Peyer's patch (tissue), 4 donors: ENCODE results near the gene SEPTIN12. TPM values are rescaled to one million over a fixed set of nuclear protein-coding genes. Genes with fewer than 3 reads are reported as not detected.
A peak's percentile ranks its signal among the peaks of the same experiment; 100 is the strongest.

Experiments used
- DNase-seq, 3 donors: peaks; one replicate each; pipeline ENCODE4 v3.0.0-alpha.2; 2017 to 2019
- H3K27ac ChIP-seq, 4 donors: fragments of 200-600 bp; sonication (generic); one replicate each; pipeline ENCODE4 v1.5.1; 2016 to 2019
- H3K27me3 ChIP-seq, 2 donors: fragments of 200-600 bp; sonication (generic); one replicate each; pipeline ENCODE4 v1.5.1; 2019
- H3K36me3 ChIP-seq, 3 donors: fragments of 200-600 bp; sonication (generic); one replicate each; pipeline ENCODE4 v1.5.1; 2016 to 2019
- H3K4me1 ChIP-seq, 4 donors: fragments of 200-600 bp; sonication (generic); one replicate each; pipeline ENCODE4 v1.5.1; 2016 to 2019
- H3K4me3 ChIP-seq, 4 donors: fragments of 200-600 bp; sonication (generic); 1 replicate in 3 of 4; 2 replicates in 1 of 4; pipeline ENCODE4 v1.5.1; 2016 to 2019; ENCODE audit warnings: mild to moderate bottlenecking in 1 of 4
- H3K9me3 ChIP-seq, 4 donors: fragments of 200-600 bp; sonication (generic); one replicate each; pipeline ENCODE4 v1.5.1; 2016 to 2019; ENCODE audit warnings: mild to moderate bottlenecking in 1 of 4
- POLR2A ChIP-seq, 2 donors: fragments of 450-650 bp; IDR thresholded peaks; one replicate each; pipeline ENCODE4 v1.5.1; 2017; ENCODE audit warnings: antibody characterized with exemption in 2 of 2, mild to moderate bottlenecking in 2 of 2, moderate library complexity in 2 of 2
- total RNA-seq, 4 donors: library from RNA; depleted of rRNA; stranded (reverse); fragments of >200 nt; gene quantifications; one replicate each; pipeline ENCODE4 v1.1.0, GENCODE V29; 2016
- TF ChIP-seq, protein P1 (sequence below), 6 experiments: fragments of 450-650 bp in 4 of 6; fragments of 200-600 bp in 2 of 6; sonication (generic) in 1 of 6; IDR thresholded peaks; one replicate each; pipeline ENCODE4 v1.5.1; 2017 to 2019; ENCODE audit warnings: antibody characterized with exemption in 6 of 6, mild to moderate bottlenecking in 3 of 6, moderate library complexity in 1 of 6

SEPTIN12 gene
- total RNA-seq, 4 donors from 2014 or later = not detected

DNA sequence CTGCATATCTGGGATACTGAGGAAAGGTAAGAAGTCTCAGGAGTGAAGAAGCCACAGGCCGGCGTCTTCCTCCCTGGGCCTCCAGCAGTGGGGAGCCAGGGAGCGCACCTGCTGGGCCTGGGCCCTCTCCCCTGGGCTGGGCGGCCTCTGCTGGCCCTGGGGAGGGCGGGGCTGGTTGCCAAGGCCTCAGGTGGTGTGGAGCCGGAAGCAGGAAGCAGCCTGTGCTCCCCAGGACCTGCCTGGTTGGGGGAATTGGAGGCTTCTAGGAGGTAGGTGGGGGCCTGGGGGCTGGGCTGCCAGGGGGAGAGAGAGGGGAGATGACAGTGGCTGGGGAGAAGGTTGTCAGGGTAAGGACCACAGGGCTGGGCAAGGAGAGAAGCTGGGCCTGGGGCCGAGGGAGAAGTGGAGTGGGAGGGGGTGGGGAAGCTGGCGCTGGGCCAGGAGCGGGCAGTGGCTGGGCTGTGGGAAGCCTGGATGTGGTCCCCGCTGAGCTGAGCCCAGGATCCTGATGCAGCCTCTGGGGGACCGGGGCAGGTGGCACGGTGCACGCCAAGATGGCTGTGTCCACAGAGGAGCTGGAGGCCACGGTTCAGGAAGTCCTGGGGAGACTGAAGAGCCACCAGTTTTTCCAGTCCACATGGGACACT, 7.2 kb upstream of the SEPTIN12 start, which contains the start of gene SMIM22:
Gene SMIM22 (plus strand): TSS at position 189 of the 647 bp plus-strand sequence. CDS start 366 bp downstream, at position 555.
- Histone ChIP-seq H3K36me3 (peaks cover 0 to 25% (median 0%) of the 10 kb centered on the region in 3 donors), H3K27me3 (no peaks in the 10 kb centered on the region), H3K27ac (peak within 1 kb of the TSS in 3 of 4 donors; percentile 73 to 81 (median 74)), H3K4me1 (peaks cover 0 to 8% (median 0%) of the 10 kb centered on the region in 4 donors), H3K9me3 (no peaks in the 10 kb centered on the region), H3K4me3 (peak within 1 kb of the TSS in 3 of 4 donors; percentile 37 to 69 (median 57))
- TF ChIP-seq, protein P1, sequence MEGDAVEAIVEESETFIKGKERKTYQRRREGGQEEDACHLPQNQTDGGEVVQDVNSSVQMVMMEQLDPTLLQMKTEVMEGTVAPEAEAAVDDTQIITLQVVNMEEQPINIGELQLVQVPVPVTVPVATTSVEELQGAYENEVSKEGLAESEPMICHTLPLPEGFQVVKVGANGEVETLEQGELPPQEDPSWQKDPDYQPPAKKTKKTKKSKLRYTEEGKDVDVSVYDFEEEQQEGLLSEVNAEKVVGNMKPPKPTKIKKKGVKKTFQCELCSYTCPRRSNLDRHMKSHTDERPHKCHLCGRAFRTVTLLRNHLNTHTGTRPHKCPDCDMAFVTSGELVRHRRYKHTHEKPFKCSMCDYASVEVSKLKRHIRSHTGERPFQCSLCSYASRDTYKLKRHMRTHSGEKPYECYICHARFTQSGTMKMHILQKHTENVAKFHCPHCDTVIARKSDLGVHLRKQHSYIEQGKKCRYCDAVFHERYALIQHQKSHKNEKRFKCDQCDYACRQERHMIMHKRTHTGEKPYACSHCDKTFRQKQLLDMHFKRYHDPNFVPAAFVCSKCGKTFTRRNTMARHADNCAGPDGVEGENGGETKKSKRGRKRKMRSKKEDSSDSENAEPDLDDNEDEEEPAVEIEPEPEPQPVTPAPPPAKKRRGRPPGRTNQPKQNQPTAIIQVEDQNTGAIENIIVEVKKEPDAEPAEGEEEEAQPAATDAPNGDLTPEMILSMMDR (IDR thresholded peaks at IDR 0.05) = no peak
- TF ChIP-seq POLR2A (IDR thresholded peaks at IDR 0.05) = peak in 1 of 2 donors; percentile 40
- peak in 2 of 3 donors; percentile 82 to 87 for DNase-seq

DNA sequence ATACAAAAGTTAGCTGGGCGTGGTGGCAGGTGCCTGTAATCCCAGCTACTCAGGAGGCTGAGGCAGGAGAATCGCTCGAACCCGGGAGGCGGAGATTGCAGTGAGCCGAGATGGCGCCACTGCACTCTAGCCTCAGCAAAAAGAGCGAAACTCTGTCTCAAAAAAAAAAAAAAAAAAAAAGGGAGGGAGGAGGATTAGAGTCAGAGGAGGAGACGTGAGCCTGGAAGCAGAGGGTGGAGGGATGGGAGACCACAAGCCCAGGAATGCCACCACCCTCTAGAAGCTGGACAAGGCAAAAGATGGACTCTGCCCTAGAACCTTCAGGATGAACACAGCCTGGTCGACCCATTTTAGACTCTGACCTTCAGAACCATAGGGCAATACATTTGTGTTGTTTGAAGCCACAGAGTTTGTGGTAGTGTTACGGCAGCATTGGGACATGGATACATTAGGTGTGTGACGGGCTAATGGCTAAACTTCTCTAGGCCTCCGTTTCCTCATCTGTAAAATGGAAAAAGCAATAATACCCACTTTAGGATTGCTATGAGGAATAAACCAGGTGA, 4.9 kb upstream of the SEPTIN12 start:
- no peak overlapping the region for H3K27ac ChIP-seq
- DNase-seq = no peak
- H3K27me3 ChIP-seq = no peaks in the 10 kb centered on the region
- no peak overlapping the region for H3K4me3 ChIP-seq
- peaks cover 0 to 5% (median 0%) of the 10 kb centered on the region in 4 donors for H3K4me1 ChIP-seq
- peaks cover 0 to 8% (median 0%) of the 10 kb centered on the region in 3 donors for H3K36me3 ChIP-seq
- TF ChIP-seq, protein P1 (IDR thresholded peaks at IDR 0.05) = no peak
- TF ChIP-seq POLR2A (IDR thresholded peaks at IDR 0.05) = no peak
- H3K9me3 ChIP-seq = no peaks in the 10 kb centered on the region

DNA sequence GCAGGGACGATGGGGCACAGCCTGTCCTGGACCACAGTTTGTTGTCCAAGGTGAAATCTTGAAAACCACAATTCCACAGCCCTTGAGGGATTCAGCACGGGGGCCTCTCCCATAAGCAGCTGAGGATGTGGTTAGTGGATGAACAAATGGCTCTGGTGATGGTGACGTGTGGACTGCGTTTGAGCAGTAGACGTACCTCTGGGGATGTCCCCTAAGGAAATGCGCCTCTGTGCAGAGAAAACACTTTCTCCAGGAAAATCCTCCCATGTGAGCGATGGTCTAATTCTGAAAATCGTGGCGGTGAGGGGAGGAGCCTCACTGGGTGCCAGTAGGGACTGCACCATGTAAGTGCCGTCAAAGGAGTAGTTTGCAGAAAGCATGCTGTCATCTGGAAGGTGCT, 2.7 kb upstream of the SEPTIN12 start:
- TF ChIP-seq, protein P1 (IDR thresholded peaks at IDR 0.05) = no peak
- TF ChIP-seq POLR2A (IDR thresholded peaks at IDR 0.05) = no peak
- H3K4me3 ChIP-seq = no peak overlapping the region
- H3K27me3 ChIP-seq = no peaks in the 10 kb centered on the region
- H3K4me1 ChIP-seq = peaks cover 0 to 5% (median 0%) of the 10 kb centered on the region in 4 donors
- no peaks in the 10 kb centered on the region for H3K36me3 ChIP-seq
- DNase-seq = no peak
- H3K9me3 ChIP-seq = no peaks in the 10 kb centered on the region
- no peak overlapping the region for H3K27ac ChIP-seq

GRCh38 chr16:4790261-4790660, 2.1 kb upstream of the SEPTIN12 start:
- no peaks in the 10 kb centered on the region for H3K27me3 ChIP-seq
- H3K4me1 ChIP-seq = peaks cover 0 to 5% (median 0%) of the 10 kb centered on the region in 4 donors
- H3K9me3 ChIP-seq = no peaks in the 10 kb centered on the region
- no peak for TF ChIP-seq POLR2A (IDR thresholded peaks at IDR 0.05)
- TF ChIP-seq, protein P1 (IDR thresholded peaks at IDR 0.05) = no peak
- no peak overlapping the region for H3K27ac ChIP-seq
- no peak overlapping the region for H3K4me3 ChIP-seq
- no peak for DNase-seq
- no peaks in the 10 kb centered on the region for H3K36me3 ChIP-seq

GRCh38 chr16:4788910-4789309, 765 bp upstream of the SEPTIN12 start:
- TF ChIP-seq, protein P1 (IDR thresholded peaks at IDR 0.05) = no peak
- no peak for TF ChIP-seq POLR2A (IDR thresholded peaks at IDR 0.05)
- DNase-seq = no peak
- Histone ChIP-seq H3K9me3 (no peaks in the 10 kb centered on the region), H3K4me1 (peaks cover 0 to 5% (median 0%) of the 10 kb centered on the region in 4 donors), H3K36me3 (no peaks in the 10 kb centered on the region), H3K27me3 (no peaks in the 10 kb centered on the region), H3K27ac (no peak overlapping the region), H3K4me3 (no peak overlapping the region)
